HG03159 (cell line): Measurements from ENCODE around the gene SLBP.
"Not testable (repeated sequence)": the region's sequence is repeated elsewhere in the genome, so short reads cannot be mapped to it uniquely, and the experiment has no call there.

Source experiments
- ATAC-seq: cut with Tn5 transposase; IDR thresholded peaks from one replicate; pipeline ENCODE4 v1.9.1; 2021; ENCODE audit warnings: mild to moderate bottlenecking, moderate library complexity; ENCODE audit not compliant: unreplicated experiment

Gene SLBP

GRCh38 chr4:1678244-1678643 lies 33.9 kb downstream of the SLBP start:
- ATAC-seq = no peak

- no peak for ATAC-seq
Observed at GRCh38 chr4:1676605-1677525, 35.3 kb downstream of the SLBP start.

- ATAC-seq = no peak
Observed at GRCh38 chr4:1675802-1676137, 36.3 kb downstream of the SLBP start.

- no peak for ATAC-seq
Observed at GRCh38 chr4:1675136-1675801, 36.9 kb downstream of the SLBP start.

- ATAC-seq = no peak
Observed at GRCh38 chr4:1674682-1675081, 37.4 kb downstream of the SLBP start.

- no peak for ATAC-seq
Observed at GRCh38 chr4:1673671-1674070, 38.4 kb downstream of the SLBP start.

- ATAC-seq = not testable (repeated sequence)
Observed at GRCh38 chr4:1671011-1671410, 41.1 kb downstream of the SLBP start.

GRCh38 chr4:1670279-1670678 lies 41.8 kb downstream of the SLBP start:
- no peak for ATAC-seq

- ATAC-seq = no peak
Observed at GRCh38 chr4:1669850-1670249, 42.3 kb downstream of the SLBP start.

- ATAC-seq = no peak
Observed at GRCh38 chr4:1669270-1669669, 42.8 kb downstream of the SLBP start.

GRCh38 chr4:1668488-1668840 lies 43.7 kb downstream of the SLBP start:
- no peak for ATAC-seq

GRCh38 chr4:1667273-1667672 lies 44.8 kb downstream of the SLBP start:
- ATAC-seq = no peak

GRCh38 chr4:1666391-1666790 lies 45.7 kb downstream of the SLBP start:
- no peak for ATAC-seq

- no peak for ATAC-seq
Observed at GRCh38 chr4:1664141-1664540, 48.0 kb downstream of the SLBP start.

GRCh38 chr4:1663549-1663948 lies 48.6 kb downstream of the SLBP start:
- no peak for ATAC-seq

- no peak for ATAC-seq
Observed at GRCh38 chr4:1661695-1662094, 50.4 kb downstream of the SLBP start.

- ATAC-seq = no peak
Observed at GRCh38 chr4:1660948-1661677, 51.0 kb downstream of the SLBP start.

- ATAC-seq = no peak
Observed at GRCh38 chr4:1659104-1660043, 52.7 kb downstream of the SLBP start.

GRCh38 chr4:1658581-1658980 lies 53.5 kb downstream of the SLBP start:
- no peak for ATAC-seq

- ATAC-seq = no peak
Observed at GRCh38 chr4:1658146-1658545, 54.0 kb downstream of the SLBP start.

GRCh38 chr4:1656986-1657385 lies 55.1 kb downstream of the SLBP start:
- no peak for ATAC-seq
